GM12878 (cell line): ENCODE data around the gene RGS14. TPM values are rescaled to one million over a fixed set of nuclear protein-coding genes. Genes with fewer than 3 reads are reported as not detected.

ENCODE experiments used
- ATAC-seq: fragments of 200-7000 bp; cut with Tn5 transposase; 3 replicates; pipeline ENCODE4 v1.9.1; 2020; ENCODE audit warnings: mild to moderate bottlenecking, moderate library complexity
- BruUV-seq: library from RNA; stranded (reverse); fragments of 400-500 nt; replicated peaks from 2 replicates; lab custom pipeline; 2021; lab: Mats Ljungman, UMichigan
- CTCF ChIA-PET: fragments of 300-600 bp; sonication (Branson Sonifier 250); formaldehyde crosslinking; extraction: SDS; loops from one replicate; lab custom pipeline; 2021; ENCODE audit warnings: inconsistent platforms; lab: Yijun Ruan, JAX
- POLR2A ChIA-PET: fragments of 350-600 bp; formaldehyde crosslinking; extraction: SDS; loops from one replicate; lab custom pipeline; 2021; ENCODE audit warnings: inconsistent platforms; lab: Charles Lee
- RAD21 ChIA-PET: fragments of 300-600 bp; sonication (Branson Sonifier 250); formaldehyde crosslinking; loops from one replicate; lab custom pipeline; 2023; ENCODE audit warnings: antibody characterized with exemption; ENCODE audit not compliant: unreplicated experiment; lab: Charles Lee
- SMC1A ChIA-PET: fragments of 300-600 bp; sonication (Branson Sonifier 250); formaldehyde crosslinking; loops from one replicate; lab custom pipeline; 2023; ENCODE audit not compliant: unreplicated experiment, uncharacterized antibody; lab: Charles Lee
- DNase-seq: peaks from one replicate; pipeline ENCODE4 v3.0.0-alpha.2; 2011; ENCODE audit warnings: low read depth, low spot score
- FAIRE-seq: peaks from 3 replicates; lab custom pipeline; 2011; peaks lifted over from hg19 to GRCh38; lab: Jason Lieb, UNC
- H2AFZ ChIP-seq: 2 replicates; pipeline ENCODE4 v1.6.0; 2011; ENCODE audit warnings: low read depth, low read length, control low read depth; ENCODE audit not compliant: control insufficient read depth
- H3K27ac ChIP-seq: 2 replicates; pipeline ENCODE4 v1.5.1; 2011; ENCODE audit warnings: control low read depth; ENCODE audit not compliant: control insufficient read depth, insufficient read depth
- H3K27me3 ChIP-seq, 2 experiments: replicated peaks in 1 of 2; 2 replicates each; pipeline versions ENCODE4 v1.6.0 to v1.6.1; 2011; ENCODE audit warnings: low read length in 1 of 2; ENCODE audit not compliant: control insufficient read depth in 2 of 2, insufficient read depth in 2 of 2
- H3K36me3 ChIP-seq, 2 experiments: 2 replicates each; pipeline ENCODE4 v1.5.1; 2011; ENCODE audit warnings: low read length in 1 of 2; ENCODE audit not compliant: control insufficient read depth in 2 of 2, insufficient read depth in 2 of 2
- H3K4me1 ChIP-seq: 2 replicates; pipeline ENCODE4 v1.6.1; 2011; ENCODE audit warnings: mild to moderate bottlenecking, low read length, moderate library complexity, mixed read lengths; ENCODE audit not compliant: control insufficient read depth, insufficient read depth
- H3K4me2 ChIP-seq: 2 replicates; pipeline ENCODE4 v1.6.0; 2011; ENCODE audit warnings: control low read depth; ENCODE audit not compliant: control insufficient read depth, insufficient read depth
- H3K4me3 ChIP-seq: fragments of 200-600 bp; sonication (generic); 2 replicates; pipeline ENCODE4 v1.5.1; 2016
- H3K79me2 ChIP-seq: 2 replicates; pipeline ENCODE4 v1.6.0; 2011; ENCODE audit warnings: low read length; ENCODE audit not compliant: control insufficient read depth, insufficient read depth
- H3K9ac ChIP-seq: 2 replicates; pipeline ENCODE4 v1.8.0; 2011; ENCODE audit warnings: low read length, control low read depth, mixed read lengths; ENCODE audit not compliant: control insufficient read depth, insufficient read depth
- H3K9me3 ChIP-seq: replicated peaks from 3 replicates; pipeline ENCODE4 v1.5.1; 2011; ENCODE audit warnings: mild to moderate bottlenecking, low read length; ENCODE audit not compliant: control insufficient read depth, insufficient read depth
- H4K20me1 ChIP-seq: 2 replicates; pipeline ENCODE4 v1.6.0; 2011; ENCODE audit not compliant: control insufficient read depth, insufficient read depth
- BHLHE40 ChIP-seq, 2 experiments: fragments of 450-650 bp in 1 of 2; IDR thresholded peaks; 2 replicates each; pipeline ENCODE4 v1.6.1; 2011 to 2017; ENCODE audit warnings: low read depth in 2 of 2, borderline replicate concordance in 1 of 2, improper control_type of control experiment in 1 of 2, low read length in 1 of 2, mild to moderate bottlenecking in 1 of 2
- BRCA1 ChIP-seq: IDR thresholded peaks from 2 replicates; pipeline ENCODE4 v1.6.1; 2011; ENCODE audit warnings: low read depth, low read length, improper control_type of control experiment
- CEBPB ChIP-seq, 2 experiments: fragments of 150-350 bp in 1 of 2; IDR thresholded peaks; 2 replicates each; pipeline ENCODE4 v1.6.1; 2012 to 2014; ENCODE audit warnings: low read depth in 2 of 2, low read length in 2 of 2, borderline replicate concordance in 1 of 2, inconsistent platforms in 1 of 2
- CHD2 ChIP-seq: IDR thresholded peaks from 2 replicates; pipeline ENCODE4 v1.6.1; 2011; ENCODE audit warnings: low read depth, low read length, improper control_type of control experiment, borderline replicate concordance
- E2F8 ChIP-seq: fragments of 450-650 bp; IDR thresholded peaks from 2 replicates; pipeline ENCODE4 v1.6.1; 2018; ENCODE audit warnings: mild to moderate bottlenecking, low read depth, moderate library complexity; ENCODE audit not compliant: partially characterized antibody
- EZH2 ChIP-seq: IDR thresholded peaks from 2 replicates; pipeline ENCODE4 v1.6.1; 2012; ENCODE audit warnings: low read depth, mild to moderate bottlenecking, control low read depth, inconsistent platforms, low read length, borderline replicate concordance; ENCODE audit not compliant: control insufficient read depth
- MEF2A ChIP-seq: IDR thresholded peaks from 2 replicates; pipeline ENCODE4 v1.6.1; 2011; ENCODE audit warnings: low read depth, mild to moderate bottlenecking, low read length, moderate library complexity; ENCODE audit not compliant: insufficient read depth
- NRF1 ChIP-seq: conservative IDR thresholded peaks from 2 replicates; pipeline ENCODE4 v1.6.1; 2011; ENCODE audit warnings: mild to moderate bottlenecking, low read depth, low read length, improper control_type of control experiment
- PML ChIP-seq: IDR thresholded peaks from 2 replicates; pipeline ENCODE4 v1.6.1; 2012; ENCODE audit warnings: low read length, inconsistent platforms
- USF1 ChIP-seq: IDR thresholded peaks from 2 replicates; pipeline ENCODE4 v1.6.1; 2011; ENCODE audit warnings: borderline replicate concordance, low read depth, mild to moderate bottlenecking, moderate library complexity, mixed read lengths, low read length; ENCODE audit not compliant: insufficient read depth; ENCODE audit errors: extremely low read length
- ZNF384 ChIP-seq: IDR thresholded peaks from 2 replicates; pipeline ENCODE4 v1.6.1; 2012; ENCODE audit warnings: low read depth, mild to moderate bottlenecking, low read length, improper control_type of control experiment, borderline replicate concordance
- WGBS: methylation state at CpG from one replicate; pipeline ENCODE4 v1.1.6; 2016; ENCODE audit warnings: low lambda C conversion rate; ENCODE audit not compliant: insufficient replicate concordance, insufficient coverage; ENCODE audit errors: missing lambda C conversion rate; 5-methylcytosine and 5-hydroxymethylcytosine counted together
- in situ Hi-C: fragments of 300-500 bp; cut with MboI; formaldehyde crosslinking; loops from 9 replicates; pipeline ENCODE4 v1.14.3; 2018; ENCODE audit warnings: mixed read lengths
- intact Hi-C: fragments of 100-400 bp; cut with micrococcal nuclease; formaldehyde crosslinking; loops from one replicate; pipeline ENCODE4 v1.14.2; 2022; ENCODE audit not compliant: unreplicated experiment
- polyA plus RNA-seq, 11 experiments: library from polyadenylated mRNA; depleted of rRNA in 4 of 11; unstranded in 6 of 11; stranded (reverse) in 5 of 11; fragments of >200 nt; fragmentation: Nextera tagmentation in 4 of 11; fragmentation: Illumina TruSeq in 1 of 11; extraction: Ambion mirVana in 4 of 11; extraction: Trizol in 1 of 11; gene quantifications; 1 replicate in 1 of 11; 2 replicates in 10 of 11; pipeline versions ENCODE4 v1.2.1 to v1.2.3, GENCODE V29; 2011 to 2016; ENCODE audit warnings: inconsistent platforms in 2 of 11, missing spikeins in 2 of 11, low read depth in 1 of 11
- total RNA-seq, 4 experiments: library from RNA; depleted of rRNA in 3 of 4; stranded (reverse); fragments of >200 nt in 3 of 4; fragmentation: Illumina TruSeq in 1 of 4; extraction: Trizol in 1 of 4; gene quantifications; 2 replicates each; pipeline versions ENCODE4 v1.2.1 to v1.2.3, GENCODE V29; 2013 to 2021

Gene RGS14
- total and polyA plus RNA-seq, 10 of the 15 experiments (the other 5 are each of a cell fraction or from before 2014, with no cell fraction given), result 0.19 to 88.7 (median 54.8) TPM

GRCh38 chr5:177311392-177311722, 46.4 kb upstream of the RGS14 start (continued):
- no peak for TF ChIP-seq E2F8
- no peak for TF ChIP-seq BHLHE40 (IDR thresholded peaks at IDR 0.05; ENCODE audit: borderline replicate concordance in 1 of 2, low read depth in 2 of 2, low read length in 1 of 2)
- no peak for TF ChIP-seq CEBPB (IDR thresholded peaks at IDR 0.05; ENCODE audit: borderline replicate concordance in 1 of 2, low read depth in 2 of 2, low read length in 2 of 2)

GRCh38 chr5:177311723-177312648, 45.7 kb upstream of the RGS14 start, which contains the start of gene MXD3:
Gene MXD3, minus strand, starts transcription at chr5:177311898. Its CDS starts 68 bp downstream, at chr5:177311830.
- intact Hi-C loops (loop anchor here (5.0 kb wide), 2 partner anchors 50 to 190 kb away; no protein-coding TSS in a partner anchor), in situ Hi-C loops (no loop called here)
- CTCF ChIA-PET, result interaction anchor here (0.5 to 3.5 kb wide), 18 partner anchors 11 to 240 kb away, joined by 3 to 13 read pairs (median 5); no protein-coding TSS in a partner anchor
- WGBS, result 1% methylated on average over 68 of the region's 78 CpGs
- peak within 1 kb of the TSS; percentile 93 for H3K4me3 ChIP-seq
- DNase-seq, result peak; percentile 76
- H4K20me1 ChIP-seq, result no peaks in the 10 kb centered on the region
- no peaks in the 10 kb centered on the region for H3K9me3 ChIP-seq
- RAD21 ChIA-PET, result interaction anchor here (0.9 to 2.3 kb wide), 12 partner anchors 10 to 665 kb away, joined by 3 to 12 read pairs (median 3); partner anchors contain the start of genes LMAN2 and TSPAN17
- H2AFZ ChIP-seq, result peak within 1 kb of the TSS; percentile 66
- POLR2A ChIA-PET, result interaction anchor here (0.6 to 2.3 kb wide), 9 partner anchors 8 to 281 kb away, joined by 3 to 7 read pairs (median 3); partner anchors contain the start of genes DOK3, PRELID1, RAB24 and RGS14
- no TSS peak for BruUV-seq
- peaks cover 17% of the 10 kb centered on the region for H3K4me1 ChIP-seq
- H3K9ac ChIP-seq, result peak within 1 kb of the TSS; percentile 89
- no peaks in the 10 kb centered on the region for H3K27me3 ChIP-seq
- peaks cover 4% of the 10 kb centered on the region for H3K79me2 ChIP-seq
- ATAC-seq, result peak; percentile 89
- peak within 1 kb of the TSS; percentile 92 for H3K27ac ChIP-seq
- FAIRE-seq, result peak; percentile 93
- H3K4me2 ChIP-seq, result peak within 1 kb of the TSS; percentile 96
- SMC1A ChIA-PET, result interaction anchor here (1.1 to 4.9 kb wide), 6 partner anchors 11 to 78 kb away, joined by 3 to 26 read pairs (median 4); no protein-coding TSS in a partner anchor
- H3K36me3 ChIP-seq, result peaks cover 0 to 6% of the 10 kb centered on the region in 2 experiments; a peak in 3 of 4 replicates
- no peak for TF ChIP-seq MEF2A
- TF ChIP-seq USF1, result peak; percentile 72
- TF ChIP-seq CHD2, result peak; percentile 67; the same call in 1 of the 2 replicates
- peak; percentile 44 for TF ChIP-seq NRF1
- TF ChIP-seq PML, result no peak
- TF ChIP-seq EZH2, result no peak
- TF ChIP-seq BRCA1, result no peak
- no peak for TF ChIP-seq ZNF384
